Transverse colon (tissue), 4 donors: ENCODE data around the gene GOLIM4. TPM values are rescaled to one million over a fixed set of nuclear protein-coding genes. Genes with fewer than 3 reads are reported as not detected.

Experiments
- DNase-seq: peaks from one replicate; pipeline ENCODE4 v3.0.0-alpha.2; 2019
- H3K27ac ChIP-seq, 4 donors: fragments of 200-600 bp; sonication (generic); 2 replicates each; pipeline ENCODE4 v1.5.1; 2016 to 2018; ENCODE audit warnings: inconsistent platforms in 4 of 4
- H3K27me3 ChIP-seq: fragments of 200-600 bp; sonication (generic); 2 replicates; pipeline ENCODE4 v1.5.1; 2017; ENCODE audit warnings: inconsistent platforms
- H3K36me3 ChIP-seq, 4 donors: fragments of 200-600 bp; sonication (generic); 2 replicates each; pipeline ENCODE4 v1.5.1; 2017 to 2019; ENCODE audit warnings: inconsistent platforms in 4 of 4
- H3K4me1 ChIP-seq, 4 donors: fragments of 200-600 bp; sonication (generic); 2 replicates each; pipeline ENCODE4 v1.5.1; 2017 to 2020; ENCODE audit warnings: inconsistent platforms in 4 of 4
- H3K4me3 ChIP-seq, 4 donors: fragments of 200-600 bp; sonication (generic); 1 replicate in 1 of 4; 2 replicates in 3 of 4; pipeline versions ENCODE4 v1.5.1 to v1.6.1; 2017 to 2019; ENCODE audit warnings: inconsistent platforms in 4 of 4
- H3K9me3 ChIP-seq, 2 donors: fragments of 200-600 bp; sonication (generic); 2 replicates each; pipeline ENCODE4 v1.5.1; 2017 to 2019; ENCODE audit warnings: inconsistent platforms in 2 of 2
- CTCF ChIP-seq, 5 experiments: fragments of 200-600 bp in 3 of 5; fragments of 450-650 bp in 2 of 5; sonication (generic) in 3 of 5; IDR thresholded peaks; 1 replicate in 2 of 5; 2 replicates in 3 of 5; pipeline ENCODE4 v1.5.1; 2016 to 2017; ENCODE audit warnings: antibody characterized with exemption in 5 of 5, inconsistent platforms in 3 of 5, mild to moderate bottlenecking in 2 of 5, moderate library complexity in 1 of 5
- EP300 ChIP-seq: sonication (generic); formaldehyde crosslinking; IDR thresholded peaks from one replicate; pipeline ENCODE4 v1.6.1; 2017; ENCODE audit warnings: antibody characterized with exemption, low read depth
- POLR2A ChIP-seq: fragments of 450-650 bp; IDR thresholded peaks from one replicate; pipeline ENCODE4 v1.6.1; 2016; ENCODE audit warnings: antibody characterized with exemption, mild to moderate bottlenecking, moderate library complexity
- POLR2AphosphoS5 ChIP-seq, 3 donors: sonication (generic); formaldehyde crosslinking; IDR thresholded peaks; one replicate each; pipeline ENCODE4 v1.6.1; 2016; ENCODE audit warnings: antibody characterized with exemption in 3 of 3
- WGBS, 2 donors: methylation state at CpG; one replicate each; pipeline ENCODE4 v1.1.5; 2018; ENCODE audit warnings: low coverage in 1 of 2; 5-methylcytosine and 5-hydroxymethylcytosine counted together
- in situ Hi-C, 4 donors: fragments of 200-750 bp; cut with MboI; loops; one replicate each; pipeline versions ENCODE4 v1.15.0 to v1.15.1; 2017; ENCODE audit warnings: low sequenced_read_pairs in 3 of 4, low pct_ligation_motif_present in 1 of 4, low pct_unique_long_range_greater_than_20kb in 1 of 4
- intact Hi-C: fragments of 100-400 bp; cut with DNase I; formaldehyde crosslinking; loops from one replicate; pipeline ENCODE4 v1.15.1; 2023; ENCODE audit warnings: low total_unique reads
- total RNA-seq, 4 donors: library from RNA; depleted of rRNA; stranded (reverse); fragments of >200 nt; gene quantifications; one replicate each; pipeline ENCODE4 v1.1.0, GENCODE V29; 2016

The GOLIM4 gene
- total RNA-seq, 4 donors from 2014 or later: 87.2 to 120 (median 101) TPM

GRCh38 chr3:167967257-167968036 lies 128.3 kb downstream of the GOLIM4 start:
- Histone ChIP-seq H3K27me3 (no peaks in the 10 kb centered on the region), H3K4me1 (no peaks in the 10 kb centered on the region), H3K27ac (no peak overlapping the region), H3K36me3 (no peaks in the 10 kb centered on the region), H3K4me3 (no peak overlapping the region), H3K9me3 (no peaks in the 10 kb centered on the region)
- WGBS, 2 donors: 86 to 88% methylated on average over 2 to 5 of the region's 5 CpGs
- in situ Hi-C loops (no loop called here), intact Hi-C loops (no loop called here)
- TF ChIP-seq POLR2AphosphoS5 (IDR thresholded peaks at IDR 0.05) (no peak), POLR2A (no peak), CTCF (IDR thresholded peaks at IDR 0.05) (no peak), EP300 (no peak)
- no peak for DNase-seq
